HG03025 (cell line): ENCODE data around the gene MAP7D1.
A peak's percentile ranks its signal among the peaks of the same experiment; 100 is the strongest.
"Not testable (repeated sequence)": the region's sequence is repeated elsewhere in the genome, so short reads cannot be mapped to it uniquely, and the experiment has no call there.

Experiments
- ATAC-seq: cut with Tn5 transposase; IDR thresholded peaks from one replicate; pipeline ENCODE4 v1.9.1; 2021; ENCODE audit warnings: mild to moderate bottlenecking, moderate library complexity; ENCODE audit not compliant: unreplicated experiment, low FRiP score

Gene MAP7D1

GRCh38 chr1:36198641-36199040 lies 42.7 kb downstream of the MAP7D1 start:
- no peak for ATAC-seq

- no peak for ATAC-seq
These were observed 44.2 kb downstream of the MAP7D1 start for GRCh38 chr1:36199934-36200741.

GRCh38 chr1:36203027-36203553 lies 47.1 kb downstream of the MAP7D1 start:
- no peak for ATAC-seq

- no peak for ATAC-seq
These were observed 47.8 kb downstream of the MAP7D1 start for GRCh38 chr1:36203554-36204346.

- ATAC-seq, result no peak
These were observed 48.5 kb downstream of the MAP7D1 start for GRCh38 chr1:36204347-36204909.

GRCh38 chr1:36206323-36206858 lies 50.4 kb downstream of the MAP7D1 start:
- ATAC-seq, result no peak

- ATAC-seq, result no peak
These were observed 51.4 kb downstream of the MAP7D1 start for GRCh38 chr1:36207339-36207738.

- no peak for ATAC-seq
These were observed 53.2 kb downstream of the MAP7D1 start for GRCh38 chr1:36208978-36209703.

GRCh38 chr1:36211307-36211706 lies 55.3 kb downstream of the MAP7D1 start:
- ATAC-seq, result no peak

GRCh38 chr1:36211841-36212240 lies 55.9 kb downstream of the MAP7D1 start:
- ATAC-seq, result no peak

- ATAC-seq, result no peak
These were observed 56.8 kb downstream of the MAP7D1 start for GRCh38 chr1:36212782-36213181.

- no peak for ATAC-seq
These were observed 61.7 kb downstream of the MAP7D1 start for GRCh38 chr1:36217670-36218069.

GRCh38 chr1:36221901-36222300 lies 65.9 kb downstream of the MAP7D1 start:
- not testable (repeated sequence) for ATAC-seq

GRCh38 chr1:36222481-36223380 lies 66.8 kb downstream of the MAP7D1 start:
- ATAC-seq, result no peak

- peak; percentile 7 for ATAC-seq
These were observed 67.5 kb downstream of the MAP7D1 start for GRCh38 chr1:36223381-36223995.

- peak; percentile 92 for ATAC-seq
These were observed 68.1 kb downstream of the MAP7D1 start, which contains the start of gene THRAP3 for GRCh38 chr1:36223996-36224536. THRAP3 (plus strand) TSS chr1:36224443; CDS start chr1:36282564, 58,121 bp downstream.

- ATAC-seq, result peak; percentile 63
These were observed 68.8 kb downstream of the MAP7D1 start for GRCh38 chr1:36224537-36225282.
